ELR (cell line): ENCODE measurements around the gene MED15.
"Not testable (repeated sequence)": the region's sequence is repeated elsewhere in the genome, so short reads cannot be mapped to it uniquely, and the experiment has no call there.

Experiments
- DNase-seq: peaks from one replicate; pipeline ENCODE4 v3.0.0-alpha.2; 2015; ENCODE audit warnings: low read depth

MED15 gene

DNA sequence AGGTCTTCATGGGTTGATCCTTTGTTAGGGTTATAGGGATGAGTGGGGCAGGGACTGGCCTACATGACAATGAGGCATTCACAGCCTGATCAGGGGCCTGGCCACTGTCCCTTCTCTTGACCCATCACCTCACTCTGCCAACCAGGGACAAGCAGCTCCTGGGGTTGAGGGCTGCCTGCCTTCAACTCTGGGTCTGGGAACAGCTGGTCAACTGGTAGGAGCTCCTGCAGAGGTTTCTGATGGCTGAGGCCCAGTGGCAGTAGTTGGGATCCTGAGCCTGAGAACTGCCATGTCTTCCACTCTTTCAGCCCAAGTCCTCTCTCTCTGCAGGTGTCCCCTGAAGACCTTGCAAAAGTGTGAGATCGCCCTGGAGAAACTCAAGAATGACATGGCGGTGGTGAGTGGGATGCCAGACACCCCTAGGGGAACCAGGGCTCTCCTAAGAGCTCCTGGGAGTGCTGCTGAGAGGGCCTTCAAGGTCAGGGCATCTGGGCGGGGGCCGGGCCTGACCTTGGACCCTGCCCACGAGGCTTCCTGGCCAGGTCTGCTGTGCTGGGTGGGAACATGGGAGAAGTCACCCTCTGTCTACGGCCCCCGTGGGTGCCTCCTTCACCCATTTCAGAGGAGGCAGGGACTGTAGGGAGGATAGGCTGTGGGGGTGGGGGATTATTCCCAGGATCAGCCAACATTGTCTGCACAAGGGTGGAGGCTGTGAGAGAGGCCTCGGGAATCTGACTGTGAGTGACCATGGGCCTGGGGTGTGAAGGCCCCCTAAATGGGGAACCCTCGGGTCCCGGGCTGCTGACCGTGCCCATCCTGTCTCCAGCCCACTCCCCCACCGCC lies 76.8 kb downstream of the MED15 start:
- DNase-seq: no peak

DNA sequence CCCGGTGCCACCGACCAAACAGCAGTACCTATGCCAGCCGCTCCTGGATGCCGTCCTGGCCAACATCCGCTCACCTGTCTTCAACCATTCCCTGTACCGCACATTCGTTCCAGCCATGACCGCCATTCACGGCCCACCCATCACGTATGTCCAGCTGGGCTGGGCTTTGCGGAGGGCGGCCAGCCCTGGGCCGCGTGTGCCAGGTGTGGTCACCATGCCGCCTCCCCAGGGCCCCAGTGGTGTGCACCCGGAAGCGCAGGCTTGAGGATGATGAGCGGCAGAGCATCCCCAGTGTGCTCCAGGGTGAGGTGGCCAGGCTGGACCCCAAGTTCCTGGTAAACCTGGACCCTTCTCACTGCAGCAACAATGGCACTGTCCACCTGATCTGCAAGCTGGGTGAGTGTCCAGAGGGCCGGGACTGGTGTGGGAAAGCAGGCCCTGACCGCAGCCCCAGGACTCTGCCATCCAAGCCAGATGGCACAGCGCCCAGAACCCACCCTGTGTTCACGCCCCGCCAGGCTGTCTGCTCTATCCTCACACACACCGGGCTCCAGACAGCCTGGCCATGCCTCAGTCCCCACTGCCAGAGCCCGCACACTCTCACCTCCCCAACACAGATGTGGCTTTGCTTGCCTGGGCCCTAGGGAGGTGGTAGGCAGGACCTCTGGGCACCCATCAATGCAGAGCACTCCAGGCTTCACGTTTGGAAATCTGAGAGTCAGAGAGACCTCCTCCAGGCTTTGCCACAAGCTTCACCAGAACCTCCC lies 77.6 kb downstream of the MED15 start:
- no peak for DNase-seq

DNA sequence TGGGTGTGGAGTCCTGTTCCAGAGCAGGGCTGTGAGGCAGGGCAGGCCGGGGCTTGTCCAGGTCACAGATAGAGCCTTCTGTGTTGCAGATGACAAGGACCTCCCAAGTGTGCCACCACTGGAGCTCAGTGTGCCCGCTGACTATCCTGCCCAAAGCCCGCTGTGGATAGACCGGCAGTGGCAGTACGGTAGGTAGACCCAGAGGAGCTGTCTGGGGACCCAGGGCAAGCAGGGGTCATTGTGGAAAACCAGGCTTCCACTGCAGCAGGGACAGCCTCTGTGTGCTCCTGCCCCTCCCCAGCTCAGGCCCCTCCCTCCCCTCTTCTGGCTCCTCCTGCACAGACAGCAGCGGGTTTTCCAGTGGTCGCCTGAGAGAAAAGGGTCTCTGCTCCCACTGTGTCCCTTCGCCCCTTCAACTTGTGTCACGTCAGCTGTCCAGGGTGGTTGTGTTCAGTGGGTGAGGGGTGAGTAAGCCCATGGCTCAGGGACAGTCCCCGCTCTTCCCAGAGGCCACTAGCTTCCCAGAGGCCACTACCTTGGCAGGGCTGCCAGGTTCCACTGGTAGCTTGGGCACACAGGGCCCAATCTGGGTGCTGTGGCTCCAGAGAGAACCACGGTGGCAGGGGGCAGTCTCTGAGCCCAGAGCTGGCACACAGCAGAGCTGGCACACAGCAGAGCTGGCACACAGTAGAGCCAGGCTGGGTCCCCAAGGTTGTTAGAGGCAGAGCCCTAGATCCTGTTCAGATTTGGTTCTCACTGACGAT lies 78.4 kb downstream of the MED15 start:
- DNase-seq: no peak

DNA sequence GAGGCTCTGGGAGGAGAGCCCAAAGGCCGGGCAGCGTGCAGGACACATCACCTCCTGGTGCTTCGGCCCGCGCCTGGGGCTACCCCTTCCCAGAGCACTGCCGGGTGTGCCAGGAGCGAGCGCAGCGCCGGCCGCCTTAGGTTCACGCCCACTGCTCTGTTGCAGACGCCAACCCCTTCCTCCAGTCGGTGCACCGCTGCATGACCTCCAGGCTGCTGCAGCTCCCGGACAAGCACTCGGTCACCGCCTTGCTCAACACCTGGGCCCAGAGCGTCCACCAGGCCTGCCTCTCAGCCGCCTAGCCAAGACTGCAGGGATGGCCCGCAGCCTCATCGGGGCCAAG lies 79.0 kb downstream of the MED15 start:
- no peak for DNase-seq

DNA sequence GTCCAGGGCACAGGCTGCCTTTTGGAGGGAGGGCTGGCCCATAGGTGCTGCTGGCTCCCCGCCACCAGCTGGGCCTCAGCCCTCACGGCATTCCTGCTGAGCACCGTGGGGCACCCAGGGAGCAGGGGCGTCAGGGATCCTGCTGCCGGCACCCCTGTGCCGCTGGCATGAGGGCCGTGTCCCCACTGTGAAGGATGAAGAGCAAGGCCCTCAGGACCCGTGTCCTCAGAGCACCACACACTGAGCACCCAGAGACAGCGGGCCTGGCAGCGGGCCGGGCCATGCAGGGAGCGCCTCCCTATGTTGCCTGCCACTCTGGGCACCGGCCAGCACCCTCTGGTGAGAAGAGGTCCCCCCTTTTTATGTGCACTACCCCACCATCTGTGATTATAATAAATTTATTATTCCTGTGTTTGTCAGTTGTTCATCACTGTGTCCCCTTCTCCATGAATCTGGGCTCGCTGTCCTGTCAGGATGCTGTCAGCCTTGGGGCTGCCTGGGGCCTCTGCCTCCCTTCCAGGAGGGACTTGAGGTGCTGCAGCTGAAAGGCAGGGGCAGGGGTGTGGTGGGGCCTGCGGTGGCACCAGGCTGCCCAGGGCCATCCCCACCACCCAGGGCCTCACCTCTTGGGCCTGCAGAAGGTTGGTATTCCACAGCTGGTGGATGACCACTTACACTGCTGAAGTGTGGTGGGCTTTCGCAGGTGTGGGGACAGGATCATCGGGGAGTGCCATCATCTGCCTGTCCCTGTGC lies 80.0 kb downstream of the MED15 start:
- DNase-seq: no peak

DNA sequence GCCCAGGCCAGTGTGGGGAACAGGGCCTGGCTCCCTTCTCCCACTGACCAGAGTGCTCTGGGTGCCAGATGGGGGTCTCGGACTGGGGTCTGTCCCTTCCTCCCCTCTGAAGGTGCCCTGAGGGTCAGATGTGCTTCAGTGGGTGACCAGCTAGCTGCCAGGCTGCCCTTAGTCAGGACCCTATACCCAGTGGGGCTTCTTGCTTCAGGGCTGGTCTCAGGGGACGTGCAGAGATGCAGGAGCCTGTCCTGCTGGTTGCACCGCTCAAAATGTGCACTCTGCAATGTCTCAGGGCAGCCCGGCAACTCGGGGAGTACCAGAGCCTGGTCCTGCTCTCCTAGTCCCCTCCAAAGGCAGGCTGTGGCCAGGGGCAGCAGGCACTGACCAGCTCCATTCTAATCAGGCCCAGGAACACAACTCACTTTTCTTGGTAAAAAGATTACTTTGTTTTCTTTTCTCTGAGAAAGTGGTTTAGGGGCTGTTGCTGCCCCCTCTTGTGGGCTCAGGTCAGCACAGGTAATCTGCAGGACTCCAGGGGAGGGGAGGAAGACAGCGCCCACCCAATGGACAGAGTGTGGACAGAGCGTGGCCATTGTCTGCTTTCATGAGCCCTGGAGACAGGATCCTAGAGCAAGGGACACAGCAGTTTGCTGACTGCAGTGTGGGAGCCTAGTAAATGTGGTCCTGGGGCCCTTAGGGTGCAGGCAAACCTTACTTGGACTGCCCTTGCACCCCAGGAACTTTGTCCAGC lies 80.9 kb downstream of the MED15 start:
- no peak for DNase-seq

DNA sequence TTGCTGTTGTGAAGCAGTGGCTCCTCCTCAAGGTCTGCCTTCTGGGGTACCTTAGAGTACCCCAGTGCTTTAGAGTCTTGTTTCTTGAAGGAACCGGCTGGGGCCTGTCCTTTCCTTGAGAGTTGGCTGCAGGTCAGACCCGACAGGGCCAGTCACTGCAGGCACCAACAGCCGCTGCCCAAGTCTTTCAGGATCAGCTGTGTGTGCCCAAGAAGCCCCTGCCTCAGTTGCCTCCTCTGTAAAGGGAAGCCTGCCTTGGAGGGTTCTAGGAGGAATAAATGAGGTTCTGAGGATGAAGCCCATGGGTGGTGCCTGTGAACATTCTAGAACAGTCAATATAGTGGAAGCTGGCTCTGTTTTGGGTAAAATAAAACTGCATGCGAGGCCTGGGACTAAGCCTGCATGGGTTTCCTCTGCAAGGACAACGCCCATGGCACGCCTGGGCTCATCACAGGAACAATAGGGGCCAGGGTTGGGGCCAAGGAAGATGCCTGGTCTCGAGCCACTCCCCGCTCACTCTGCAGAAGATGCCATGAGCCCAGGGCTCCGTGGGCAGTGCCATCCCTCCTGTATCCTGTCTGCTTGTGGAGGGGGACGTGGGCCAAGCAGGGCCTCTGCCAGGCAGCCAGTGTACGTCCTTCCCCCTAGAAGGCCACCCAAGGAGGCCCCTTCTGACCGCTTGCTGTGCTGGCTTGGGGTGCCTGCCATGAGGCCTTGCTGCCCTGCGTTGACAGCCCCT lies 81.6 kb downstream of the MED15 start:
- no peak for DNase-seq

DNA sequence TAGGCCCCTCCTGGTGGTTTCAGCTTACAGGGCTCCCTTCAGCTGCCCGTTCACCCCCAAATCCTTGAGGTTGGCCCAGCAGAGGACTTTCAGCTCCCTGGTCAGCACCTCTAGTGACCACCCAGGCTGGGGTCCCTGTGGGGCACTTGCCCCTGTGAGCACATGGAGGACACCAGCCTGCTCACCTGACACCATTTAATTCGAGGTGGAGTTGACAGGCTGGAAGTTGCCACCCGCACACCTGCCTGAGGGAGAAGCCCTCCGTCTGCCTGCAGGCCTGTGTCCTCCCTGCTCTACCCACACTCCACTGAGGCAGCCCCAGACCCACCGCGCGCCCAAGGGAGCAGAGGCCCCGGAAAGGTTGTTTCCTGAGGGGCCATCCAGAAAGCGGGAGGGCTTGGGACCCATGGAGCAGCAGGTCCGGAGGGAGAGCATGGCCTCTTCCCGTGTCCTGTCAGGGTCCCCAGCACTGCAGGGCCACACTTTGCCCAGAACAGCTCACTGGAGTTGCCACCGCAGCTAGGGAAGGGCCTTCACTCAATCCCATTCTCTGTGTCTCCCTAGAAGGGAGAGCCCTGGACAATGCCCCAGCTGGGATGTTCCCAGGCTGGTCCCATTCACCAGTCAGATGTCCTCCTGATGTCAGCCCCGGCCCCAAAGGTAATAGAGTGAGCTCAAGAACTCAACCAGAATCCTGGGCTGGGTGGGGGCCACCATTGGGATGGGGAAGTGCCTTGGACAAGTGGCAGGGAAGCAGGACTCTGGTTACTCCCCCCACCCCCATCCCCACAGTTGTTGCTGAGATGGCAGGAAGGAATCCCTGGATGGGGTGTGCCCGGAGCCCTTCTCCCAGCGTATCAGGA lies 82.4 kb downstream of the MED15 start:
- DNase-seq: no peak

DNA sequence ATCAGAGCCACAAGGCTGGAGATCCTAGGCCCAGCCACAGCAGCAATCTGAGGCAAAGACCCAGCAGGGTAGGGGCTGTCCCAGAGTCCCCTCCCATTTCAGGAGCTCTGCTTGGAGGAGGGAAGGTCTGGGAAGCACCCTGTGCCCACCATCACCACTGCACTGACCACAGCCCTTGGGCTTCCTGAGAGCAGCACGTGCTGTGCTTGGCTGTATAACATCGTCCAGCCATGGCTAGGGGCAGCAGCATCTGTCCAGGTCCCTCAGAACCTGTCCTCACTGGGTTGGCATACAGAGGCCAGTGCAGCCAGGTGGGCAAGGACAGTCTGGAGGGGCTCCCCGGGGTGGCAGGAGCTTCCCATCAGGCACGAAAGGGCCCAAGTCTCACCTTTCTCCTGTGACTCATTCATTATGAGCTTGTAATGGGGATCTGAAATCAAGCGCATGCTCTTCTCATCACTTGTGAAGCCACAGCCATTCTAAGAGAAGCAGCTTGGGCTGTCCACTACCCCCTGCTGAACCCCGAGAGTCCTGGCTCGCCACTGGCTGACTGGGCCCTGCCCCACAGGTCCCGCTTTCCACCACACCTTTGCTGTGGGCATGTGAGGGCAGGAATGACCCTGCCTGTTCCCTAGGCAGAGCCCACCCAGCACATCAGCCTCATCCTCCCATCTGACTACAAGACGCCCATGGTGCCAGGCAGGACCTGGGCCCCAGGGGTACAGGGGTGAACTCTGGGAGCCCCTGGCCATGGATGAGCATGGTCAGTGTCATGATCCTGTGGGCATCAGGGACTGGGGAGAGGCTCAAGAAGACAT lies 83.3 kb downstream of the MED15 start:
- DNase-seq: no peak

DNA sequence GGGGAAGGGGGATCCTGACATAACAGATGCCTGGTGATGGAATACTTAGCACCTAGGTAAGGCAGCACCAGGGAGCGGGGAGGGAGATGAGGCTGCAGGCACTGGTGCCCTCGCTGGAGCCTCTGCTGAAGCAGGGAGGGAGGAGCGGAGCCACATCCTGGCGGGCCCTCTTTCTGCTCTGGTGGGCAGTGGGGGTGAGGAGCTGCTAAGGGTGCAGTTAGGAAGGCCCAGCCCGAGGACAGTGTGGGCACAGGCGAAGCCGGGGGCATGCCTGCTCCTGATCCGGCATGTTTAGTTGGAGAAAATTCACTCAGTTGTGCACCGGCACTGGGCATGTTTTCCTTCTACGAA lies 83.9 kb downstream of the MED15 start:
- no peak for DNase-seq

DNA sequence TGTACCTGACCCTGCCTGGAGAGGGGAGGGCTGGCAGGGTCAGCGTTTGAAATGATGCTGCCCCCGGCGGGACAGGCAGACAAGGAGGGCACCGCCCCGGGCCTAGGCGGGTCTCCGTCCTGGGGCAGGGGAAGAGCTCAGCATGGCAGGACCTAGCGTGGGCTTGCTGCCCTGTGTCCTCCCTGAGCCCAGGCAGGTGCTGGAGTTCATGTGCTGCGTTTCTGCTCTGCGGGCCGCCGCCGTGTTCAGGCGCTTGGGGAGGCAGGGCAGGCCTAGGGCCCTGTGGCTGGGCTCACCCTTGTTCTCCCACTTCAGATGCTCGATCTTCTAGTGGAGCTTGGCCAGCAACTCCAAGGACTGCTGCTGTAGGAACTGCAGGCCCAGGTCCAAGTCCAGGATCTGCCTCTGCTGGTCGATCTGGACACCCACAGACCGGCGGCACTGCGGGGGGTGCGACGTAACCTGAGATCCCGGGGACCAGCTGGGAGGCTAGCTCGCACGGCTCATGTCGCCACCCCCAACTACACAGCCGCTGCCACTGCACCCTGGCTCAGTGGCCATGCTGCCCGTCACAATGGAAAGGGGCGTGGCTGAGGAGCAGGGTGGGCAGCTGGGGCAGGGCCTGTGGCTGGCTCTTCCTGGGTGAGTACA lies 84.4 kb downstream of the MED15 start:
- DNase-seq: no peak

DNA sequence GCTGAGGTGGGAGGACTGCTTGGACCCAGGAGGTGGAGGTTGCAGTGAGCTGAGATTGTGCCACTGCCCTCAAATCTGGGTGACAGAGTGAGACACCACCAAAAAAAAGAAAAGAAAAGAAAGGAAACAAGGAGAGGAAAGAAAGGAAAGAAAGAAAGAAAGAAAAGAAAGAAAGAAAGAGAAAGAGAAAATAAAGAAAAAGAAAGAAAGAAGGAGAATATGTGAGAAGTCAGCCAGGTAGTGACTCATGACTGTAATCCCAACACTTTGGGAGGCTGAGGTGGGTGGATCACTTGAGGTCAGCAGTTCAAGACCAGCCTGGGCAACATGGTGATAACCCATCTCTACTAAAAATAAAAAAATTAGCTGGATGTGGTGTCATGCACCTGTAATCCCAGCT lies 86.6 kb downstream of the MED15 start:
- not testable (repeated sequence) for DNase-seq

DNA sequence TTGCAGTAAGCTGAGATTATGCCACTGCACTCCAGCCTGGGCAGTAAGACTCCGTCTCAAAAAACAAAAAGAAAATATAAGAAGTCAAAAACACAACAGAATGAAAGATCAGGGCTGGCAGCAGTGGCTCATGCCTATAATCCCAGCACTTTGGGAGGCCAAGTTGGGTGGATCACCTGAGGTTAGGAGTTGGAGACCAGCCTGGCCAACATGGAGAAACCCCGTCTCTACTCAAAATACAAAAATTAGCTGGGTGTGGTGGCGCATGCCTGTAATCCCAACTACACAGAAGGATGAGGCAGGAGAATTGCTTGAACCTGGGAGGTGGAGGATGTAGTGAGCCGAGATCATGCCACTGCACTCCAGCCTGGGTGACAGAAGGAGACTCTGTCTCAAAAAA lies 87.1 kb downstream of the MED15 start:
- not testable (repeated sequence) for DNase-seq

DNA sequence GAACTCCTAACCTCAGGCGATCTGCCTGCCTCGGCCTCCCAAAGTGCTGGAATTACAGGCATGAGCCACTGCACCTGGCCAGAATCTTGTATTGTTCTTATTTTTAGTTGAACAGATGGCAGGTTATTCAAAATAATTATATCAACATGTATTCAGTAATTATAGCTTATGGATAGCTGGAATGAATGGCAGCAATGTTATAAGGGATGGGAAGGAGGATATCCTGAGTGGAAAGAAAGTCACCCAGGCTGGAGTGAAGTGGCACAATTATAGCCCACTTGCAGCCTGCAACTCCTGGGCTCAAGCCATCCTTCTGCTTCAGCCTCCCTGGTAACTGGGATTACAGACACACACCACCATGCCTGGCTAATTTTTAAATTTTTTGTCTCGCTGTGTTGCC lies 88.1 kb downstream of the MED15 start:
- no peak for DNase-seq

DNA sequence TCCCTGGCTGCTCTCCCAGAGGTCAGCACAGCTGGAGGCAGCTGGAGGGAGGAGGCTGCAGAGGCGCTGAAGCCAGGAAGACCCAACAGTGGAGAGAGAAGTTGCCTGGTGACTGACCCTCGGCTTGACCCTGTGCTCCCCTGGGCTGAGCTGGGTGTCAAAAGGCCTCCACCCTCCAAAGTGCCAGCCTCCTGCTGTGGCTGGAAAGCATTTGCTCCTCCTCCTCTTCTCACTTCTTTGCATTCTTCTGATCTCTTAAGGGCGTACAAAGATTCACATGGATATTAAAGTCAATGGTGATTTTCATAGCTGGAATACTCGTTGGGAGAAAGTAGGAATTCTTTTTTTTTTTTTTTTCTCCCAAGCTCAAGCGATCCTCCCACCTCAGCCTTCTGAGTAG lies 91.7 kb downstream of the MED15 start:
- DNase-seq: no peak

DNA sequence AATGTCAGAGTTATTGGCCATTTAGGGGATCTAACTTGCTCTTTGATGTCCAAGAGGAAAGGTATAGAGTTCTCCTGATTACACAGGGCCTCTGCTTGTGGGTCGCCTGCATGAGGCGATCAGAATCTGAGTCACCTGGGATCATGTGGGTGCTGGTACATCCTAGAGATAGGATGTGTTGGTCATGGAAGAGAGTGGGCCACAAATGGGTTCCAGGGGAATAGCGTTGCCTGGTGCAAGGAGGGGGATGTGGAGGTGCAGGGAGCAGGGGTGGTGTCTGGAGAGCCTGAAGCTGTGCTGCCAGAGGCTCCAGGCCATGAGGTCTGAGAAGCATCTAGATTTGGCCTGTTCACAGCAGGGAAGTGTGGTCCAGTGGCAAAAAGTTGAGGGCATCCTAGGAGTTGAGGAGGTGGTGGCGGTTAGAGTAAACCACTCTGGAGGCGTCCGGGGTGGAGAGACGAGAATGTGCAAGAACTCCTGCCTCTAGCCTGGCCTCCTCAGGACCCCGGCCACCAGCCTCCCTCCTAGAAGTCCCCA lies 92.8 kb downstream of the MED15 start:
- no peak for DNase-seq

DNA sequence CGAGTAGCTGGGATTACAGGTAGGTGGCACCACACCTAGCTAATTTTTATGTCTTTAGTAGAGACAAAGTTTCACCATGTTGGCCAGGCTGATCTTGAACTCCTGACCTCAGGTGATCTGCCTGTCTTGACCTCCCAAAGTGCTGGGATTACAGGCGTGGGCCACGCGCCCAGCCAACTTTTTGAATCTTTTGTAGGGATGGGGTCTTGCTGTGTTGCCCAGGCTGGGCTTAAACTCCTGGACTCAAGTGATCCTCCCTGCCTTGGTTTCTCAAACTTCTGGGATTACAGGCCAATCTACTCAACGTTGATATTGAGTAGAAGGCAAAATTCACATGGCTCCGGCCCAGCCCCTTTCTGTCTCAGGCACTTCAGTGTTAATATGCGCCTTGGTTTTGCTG lies 93.9 kb downstream of the MED15 start:
- DNase-seq: no peak

DNA sequence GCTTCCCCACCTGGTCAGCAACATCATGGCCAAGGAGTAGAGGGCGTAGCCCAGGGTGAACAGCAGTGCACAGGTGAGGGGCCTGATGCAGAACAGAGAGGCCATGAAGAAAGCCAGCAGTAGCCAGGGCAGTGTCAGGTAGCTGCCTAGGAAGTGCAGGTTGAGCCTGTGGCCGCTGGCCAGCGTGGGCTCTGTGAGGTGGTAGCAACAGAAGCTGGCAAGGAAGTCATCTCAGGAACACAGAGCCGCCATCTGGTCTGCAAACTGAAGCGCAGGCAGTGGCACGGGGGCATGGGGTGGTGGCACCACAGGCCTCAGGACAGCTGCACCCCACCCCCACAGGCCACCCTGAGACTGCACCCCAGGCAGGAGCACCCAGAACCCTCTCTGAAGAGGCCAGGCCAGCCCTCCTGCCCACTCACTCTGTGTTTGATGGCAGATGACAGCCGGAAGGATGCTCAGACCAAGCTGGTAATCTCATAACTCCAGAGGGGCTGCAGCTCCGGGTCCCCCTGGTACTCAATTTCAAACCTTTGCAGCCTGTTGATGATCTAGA lies 95.3 kb downstream of the MED15 start:
- DNase-seq: no peak
